HG03045 (cell line): ENCODE data around the gene GABRQ.

Experiments
- ATAC-seq: cut with Tn5 transposase; IDR thresholded peaks from one replicate; pipeline ENCODE4 v1.9.1; 2021; ENCODE audit warnings: mild to moderate bottlenecking, moderate library complexity; ENCODE audit not compliant: unreplicated experiment

Gene GABRQ

GRCh38 chrX:152637649-152638442 is at the start of gene GABRQ:
TSS of gene GABRQ (plus strand) at chrX:152637895. CDS start at chrX:152638203, 308 bp downstream.
- ATAC-seq, result no peak

DNA sequence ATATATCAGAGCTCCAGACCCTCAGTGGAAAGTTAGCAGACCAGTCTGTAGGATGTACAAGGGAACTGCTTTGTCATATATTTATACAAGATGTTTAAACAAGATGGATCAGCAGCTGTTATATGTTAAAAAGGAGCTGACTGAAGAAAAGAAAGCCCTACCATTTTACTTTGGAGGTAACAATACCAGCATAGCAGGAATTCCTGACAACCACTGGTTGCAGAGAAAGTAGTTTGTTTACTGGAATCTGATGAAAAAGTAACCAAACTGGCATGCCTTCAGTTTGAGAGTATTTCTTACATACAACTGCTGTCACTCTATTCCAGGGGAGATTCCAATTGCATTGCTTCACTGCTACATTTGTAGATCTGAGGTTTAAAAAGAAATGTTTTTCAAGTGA is 49.5 kb upstream of the GABRQ start:
- no peak for ATAC-seq

DNA sequence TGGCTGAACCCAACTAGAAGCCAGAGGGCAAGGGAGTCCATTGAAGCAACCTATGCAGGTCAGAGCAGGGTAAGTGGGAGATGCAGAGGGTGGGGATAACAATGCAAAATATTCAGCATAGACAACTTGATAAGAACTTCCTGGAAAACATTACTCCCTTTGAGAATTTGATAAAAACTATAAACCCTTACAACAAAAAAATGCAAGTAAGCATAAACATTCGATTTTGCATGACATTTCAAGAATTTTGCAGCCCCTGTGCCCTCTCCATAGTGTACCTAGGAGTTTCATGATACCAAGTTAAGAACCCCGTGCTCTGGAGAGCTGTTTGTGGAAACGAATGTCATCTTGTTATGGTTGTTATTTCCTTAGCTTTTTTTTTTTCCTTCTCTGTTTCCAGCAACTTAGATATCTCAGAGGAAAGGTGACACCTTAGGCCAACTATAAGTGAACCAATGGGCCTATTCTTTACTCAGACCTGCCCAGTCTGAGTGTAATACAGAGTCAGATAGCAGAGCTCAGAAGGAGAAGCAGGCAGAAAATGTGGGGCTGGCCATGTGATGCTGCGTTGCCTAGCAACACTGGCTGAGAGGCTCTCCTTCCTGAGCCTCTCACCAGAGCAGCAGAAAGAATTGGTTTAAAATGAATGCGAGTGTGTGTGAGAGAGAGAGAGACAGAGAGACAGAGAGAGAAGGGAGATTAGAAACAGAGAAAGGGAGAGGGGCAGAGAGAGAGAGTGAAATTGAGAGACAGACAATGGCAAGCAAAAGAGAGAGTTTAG is 36.7 kb upstream of the GABRQ start:
- no peak for ATAC-seq

DNA sequence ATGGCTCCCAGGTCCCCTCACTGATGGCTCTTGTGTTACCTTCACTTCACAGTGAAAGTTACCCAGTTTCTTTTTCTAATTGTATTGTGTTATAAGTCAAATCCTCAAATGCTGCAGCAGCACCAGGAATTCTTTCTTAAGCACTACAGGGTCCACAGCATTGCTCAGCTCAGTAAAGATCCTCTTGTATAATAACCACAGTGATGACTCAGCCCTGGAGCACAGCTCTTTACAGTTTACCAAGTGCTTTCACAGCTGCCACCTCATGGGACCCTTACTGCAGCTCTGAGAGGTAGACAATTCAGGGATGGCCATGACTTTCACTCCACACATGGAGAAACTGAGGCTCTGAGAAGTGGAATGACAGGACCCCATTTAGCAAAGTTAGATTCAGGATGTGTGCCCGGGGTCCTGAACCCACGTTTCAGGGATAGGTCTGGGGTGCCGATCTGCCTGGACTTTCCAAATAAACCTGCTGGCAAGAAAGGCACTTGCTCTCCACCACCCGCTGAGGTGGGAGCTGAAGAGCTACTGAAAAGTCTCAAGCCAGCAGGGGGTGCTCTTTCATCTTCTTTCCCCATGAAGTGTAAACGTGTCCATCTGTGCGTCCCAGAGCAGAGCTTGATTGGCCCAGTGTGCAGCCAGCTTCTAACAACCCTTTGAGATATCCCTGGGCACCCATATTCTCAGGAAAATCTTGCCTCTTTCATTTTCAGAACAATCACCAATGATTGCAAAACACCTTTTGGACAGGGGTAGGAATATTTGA is 35.7 kb upstream of the GABRQ start:
- ATAC-seq, result no peak

- ATAC-seq, result no peak
Measured at GRCh38 chrX:152614791-152615190, 22.9 kb upstream of the GABRQ start.

DNA sequence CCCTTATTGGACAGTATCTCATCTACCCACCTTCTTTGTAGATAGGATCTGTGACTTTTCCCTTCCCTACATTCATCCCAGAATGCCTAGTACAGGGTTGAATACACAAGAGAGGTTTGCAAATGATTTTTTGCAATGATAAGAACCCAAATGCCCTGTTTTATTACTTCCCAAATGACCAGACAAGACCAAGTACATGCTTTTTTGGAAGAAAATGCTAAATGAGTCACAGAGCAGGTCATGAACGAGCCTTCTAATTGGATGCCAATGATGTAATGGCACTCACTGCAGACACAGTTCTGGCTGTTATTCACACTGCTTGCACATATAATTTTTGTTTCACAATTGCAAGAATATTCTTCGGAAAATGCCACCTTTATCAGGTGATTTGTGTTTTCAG is 17.8 kb upstream of the GABRQ start:
- no peak for ATAC-seq

GRCh38 chrX:152632445-152633097 is 5.1 kb upstream of the GABRQ start:
- no peak for ATAC-seq

GRCh38 chrX:152635941-152636340 is 1.8 kb upstream of the GABRQ start:
- ATAC-seq, result no peak

DNA sequence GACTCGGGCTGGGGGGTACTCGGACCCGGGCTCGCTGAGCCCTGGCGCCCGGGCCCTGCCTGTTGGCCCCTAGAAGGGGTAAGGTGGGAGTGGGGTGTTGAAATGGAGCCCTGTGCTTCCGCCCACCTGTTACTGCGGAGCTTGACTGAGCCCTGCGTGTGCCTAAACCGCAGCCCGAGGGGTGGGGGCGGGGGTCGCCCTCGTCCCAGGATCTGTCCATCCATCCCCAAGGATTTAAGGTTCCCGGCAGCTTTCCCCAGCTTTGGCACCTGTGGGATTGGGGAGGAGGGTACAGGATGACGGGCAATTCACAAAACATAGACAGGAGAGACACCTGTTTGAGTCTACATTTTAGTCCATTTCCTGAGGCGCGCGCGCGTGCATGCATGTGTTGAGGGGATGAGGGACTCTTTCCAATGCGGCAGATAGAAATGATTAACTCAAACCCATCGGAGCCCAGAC is 779 bp downstream of the GABRQ start:
- ATAC-seq, result no peak

DNA sequence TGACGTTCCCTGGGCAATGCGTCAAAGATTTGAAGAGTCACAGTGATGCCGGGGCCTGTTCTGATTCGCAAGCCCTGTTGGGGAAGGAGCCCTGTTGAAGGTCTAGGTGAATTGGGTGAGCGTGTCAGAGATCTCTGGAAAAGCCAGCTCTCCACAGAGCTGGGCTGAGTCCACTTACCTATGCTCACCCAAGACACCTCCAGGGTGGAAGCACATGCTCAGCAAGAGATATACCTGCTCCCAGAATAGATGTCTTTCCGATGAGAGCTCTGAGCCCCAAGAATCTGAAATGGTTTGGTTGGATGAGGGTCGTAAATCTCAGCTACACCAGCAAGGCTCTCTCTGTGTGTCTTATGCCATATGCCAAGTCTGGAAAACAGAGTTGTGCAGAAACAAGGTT is 1.7 kb downstream of the GABRQ start:
- no peak for ATAC-seq

GRCh38 chrX:152640034-152640818 is 2.5 kb downstream of the GABRQ start:
- no peak for ATAC-seq

DNA sequence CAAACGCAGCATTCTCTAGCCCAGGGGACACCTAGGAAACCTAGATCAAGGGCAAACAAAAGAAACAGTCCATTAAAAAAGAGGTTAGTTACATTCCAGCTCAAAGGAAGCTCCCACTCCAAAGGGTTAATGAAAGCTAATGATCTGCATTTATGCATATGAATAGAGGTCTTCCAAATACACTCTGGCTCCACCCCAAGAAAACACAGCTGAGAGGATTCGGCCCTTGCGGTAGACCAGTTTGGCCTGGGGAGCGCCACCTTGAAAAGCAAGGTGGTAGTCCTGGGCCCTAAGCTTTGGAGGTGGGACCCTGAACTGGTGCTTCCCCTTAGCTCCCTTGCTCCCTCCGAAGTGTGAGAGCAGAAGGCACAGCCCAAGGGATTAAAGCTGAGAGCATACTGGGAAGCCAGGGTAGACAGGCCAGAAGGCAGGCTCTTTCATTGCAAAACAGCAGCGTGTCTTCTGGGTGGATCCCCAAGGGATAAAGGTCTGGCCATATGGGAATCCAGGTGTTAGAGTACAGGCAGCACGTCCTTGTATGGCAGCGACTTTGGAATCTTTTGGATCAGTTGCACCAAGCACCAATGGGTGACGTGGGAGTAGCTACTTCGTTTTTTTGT is 3.7 kb downstream of the GABRQ start:
- no peak for ATAC-seq

- ATAC-seq, result no peak
Measured at GRCh38 chrX:152641996-152642395, 4.3 kb downstream of the GABRQ start.

DNA sequence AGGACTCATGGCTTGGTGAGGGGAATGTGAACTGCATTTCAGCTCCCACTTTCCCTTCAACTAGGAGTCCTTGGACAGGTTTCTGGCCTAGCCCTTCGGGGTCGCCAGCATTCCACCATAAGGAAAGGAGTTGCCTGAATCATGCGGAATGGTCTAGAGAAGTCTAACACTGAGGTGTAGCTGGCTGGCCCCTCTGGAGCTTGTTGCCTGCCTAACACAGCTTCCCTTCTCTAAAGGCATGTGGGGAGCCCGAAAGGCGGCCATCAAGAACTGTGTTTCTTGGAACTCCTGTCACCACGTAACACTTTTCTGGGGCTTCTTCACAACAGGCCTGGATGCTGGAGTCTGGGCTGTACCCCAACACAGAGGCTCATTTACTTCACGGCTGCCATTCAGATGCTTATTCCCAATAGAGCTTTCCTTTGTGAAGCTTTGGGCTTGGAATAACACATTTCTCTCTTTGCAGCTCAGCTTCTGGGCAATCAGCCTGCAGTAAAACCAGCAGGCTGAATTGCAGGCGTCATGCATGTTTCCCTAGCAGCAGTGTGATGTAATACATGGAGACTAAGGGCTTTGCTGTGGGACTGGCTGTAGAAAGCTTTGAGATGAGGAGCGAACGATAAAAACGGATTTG is 5.4 kb downstream of the GABRQ start:
- ATAC-seq, result no peak

DNA sequence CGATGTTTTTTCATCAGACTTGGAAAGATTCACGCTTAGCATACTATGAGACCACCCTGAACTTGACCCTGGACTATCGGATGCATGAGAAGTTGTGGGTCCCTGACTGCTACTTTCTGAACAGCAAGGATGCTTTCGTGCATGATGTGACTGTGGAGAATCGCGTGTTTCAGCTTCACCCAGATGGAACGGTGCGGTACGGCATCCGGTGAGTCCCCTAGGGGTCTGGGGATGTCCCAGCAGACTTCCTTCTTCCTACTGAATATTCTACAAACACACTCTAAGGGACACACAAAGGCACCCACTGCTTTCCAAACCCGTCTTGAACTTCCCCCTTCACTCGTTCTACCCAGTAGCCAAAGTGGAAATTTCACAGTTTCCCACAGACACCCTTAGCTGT is 9.3 kb downstream of the GABRQ start:
- no peak for ATAC-seq

DNA sequence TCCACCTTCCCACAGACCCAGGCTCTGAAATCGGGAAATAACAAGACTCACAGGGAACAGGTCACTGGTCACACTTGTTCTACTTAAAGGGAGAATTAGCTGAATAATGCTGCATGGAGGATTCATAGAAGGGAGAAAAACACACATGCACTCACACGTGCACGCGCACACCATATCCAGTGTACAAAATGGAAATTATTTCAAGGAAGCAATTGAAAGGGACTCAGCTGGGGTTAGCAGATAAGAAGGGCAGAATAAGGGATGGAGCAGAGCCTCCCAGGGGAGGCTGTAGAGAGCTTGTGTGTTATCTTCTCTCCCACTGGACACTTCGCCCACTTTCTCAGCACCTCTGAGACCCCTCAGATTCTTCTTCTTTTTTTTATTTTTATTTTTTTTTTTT is 10.3 kb downstream of the GABRQ start:
- no peak for ATAC-seq

GRCh38 chrX:152652060-152652459 is 14.4 kb downstream of the GABRQ start:
- no peak for ATAC-seq

DNA sequence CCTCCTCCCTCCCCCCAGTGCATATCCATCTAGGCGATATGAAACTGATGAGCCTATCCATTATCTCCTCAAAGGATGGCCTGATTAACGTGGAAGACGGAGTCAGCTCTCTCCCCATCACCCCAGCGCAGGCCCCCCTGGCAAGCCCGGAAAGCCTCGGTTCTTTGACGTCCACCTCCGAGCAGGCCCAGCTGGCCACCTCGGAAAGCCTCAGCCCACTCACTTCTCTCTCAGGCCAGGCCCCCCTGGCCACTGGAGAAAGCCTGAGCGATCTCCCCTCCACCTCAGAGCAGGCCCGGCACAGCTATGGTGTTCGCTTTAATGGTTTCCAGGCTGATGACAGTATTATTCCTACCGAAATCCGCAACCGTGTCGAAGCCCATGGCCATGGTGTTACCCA is 14.8 kb downstream of the GABRQ start:
- no peak for ATAC-seq

DNA sequence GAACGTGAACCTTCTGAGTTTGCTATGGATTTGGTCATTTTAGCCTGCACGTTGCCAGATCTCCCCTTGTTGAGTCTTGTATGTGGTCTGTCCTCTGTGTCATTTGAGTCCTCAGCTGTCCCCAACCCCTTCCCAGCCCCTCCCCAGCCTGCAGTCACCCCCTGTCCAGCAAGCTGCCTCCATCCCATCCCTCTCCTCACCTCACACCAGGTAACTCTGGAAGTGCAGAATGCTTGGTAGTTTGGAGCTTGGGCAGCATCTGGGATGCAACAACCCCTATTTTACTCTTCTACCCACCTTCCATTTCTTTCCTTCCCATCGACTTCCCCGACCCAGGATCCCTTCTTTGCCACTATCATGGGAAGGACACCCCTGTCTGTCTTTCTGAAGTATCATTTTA is 18.4 kb downstream of the GABRQ start:
- no peak for ATAC-seq
